GM13976 (cell line): ENCODE measurements around the gene STMN1.
A peak's percentile ranks its signal among the peaks of the same experiment; 100 is the strongest.

Experiments used
- DNase-seq: peaks from one replicate; pipeline ENCODE4 v3.0.0; 2012; ENCODE audit warnings: low spot score
- CTCF ChIP-seq: IDR thresholded peaks from 2 replicates; pipeline ENCODE4 v1.5.1; 2012; ENCODE audit warnings: borderline replicate concordance, mild to moderate bottlenecking; ENCODE audit not compliant: insufficient read depth; ENCODE audit errors: extremely low read depth, missing control alignments, control extremely low read depth
- in situ Hi-C: fragments of 300-500 bp; cut with MboI; formaldehyde crosslinking; loops from one replicate; pipeline ENCODE4 v1.12.0; 2022; ENCODE audit warnings: low sequenced_read_pairs, mixed read lengths, inconsistent platforms; ENCODE audit not compliant: unreplicated experiment

Gene STMN1

DNA sequence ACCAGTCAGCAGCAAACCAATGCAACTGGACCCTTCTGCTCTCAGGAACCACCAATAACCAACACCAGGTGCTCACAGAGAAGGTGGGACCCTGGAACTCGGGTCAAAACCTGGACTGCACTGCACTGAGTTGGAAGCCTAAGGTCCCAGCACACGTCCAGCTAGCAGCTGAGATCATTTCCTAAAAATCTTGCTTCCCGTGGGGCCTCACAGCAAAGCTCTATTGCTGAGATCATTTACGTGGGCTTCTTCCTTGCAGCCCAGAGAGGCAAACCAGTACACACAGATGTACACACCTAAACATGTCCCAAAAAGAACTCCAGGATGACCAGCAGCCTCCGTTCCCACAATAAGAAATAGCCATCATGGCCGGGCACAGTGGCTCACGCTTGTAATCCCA is 22.8 kb upstream of the STMN1 start:
- DNase-seq, result no peak
- in situ Hi-C loops, result no loop called here
- TF ChIP-seq CTCF, result no peak

DNA sequence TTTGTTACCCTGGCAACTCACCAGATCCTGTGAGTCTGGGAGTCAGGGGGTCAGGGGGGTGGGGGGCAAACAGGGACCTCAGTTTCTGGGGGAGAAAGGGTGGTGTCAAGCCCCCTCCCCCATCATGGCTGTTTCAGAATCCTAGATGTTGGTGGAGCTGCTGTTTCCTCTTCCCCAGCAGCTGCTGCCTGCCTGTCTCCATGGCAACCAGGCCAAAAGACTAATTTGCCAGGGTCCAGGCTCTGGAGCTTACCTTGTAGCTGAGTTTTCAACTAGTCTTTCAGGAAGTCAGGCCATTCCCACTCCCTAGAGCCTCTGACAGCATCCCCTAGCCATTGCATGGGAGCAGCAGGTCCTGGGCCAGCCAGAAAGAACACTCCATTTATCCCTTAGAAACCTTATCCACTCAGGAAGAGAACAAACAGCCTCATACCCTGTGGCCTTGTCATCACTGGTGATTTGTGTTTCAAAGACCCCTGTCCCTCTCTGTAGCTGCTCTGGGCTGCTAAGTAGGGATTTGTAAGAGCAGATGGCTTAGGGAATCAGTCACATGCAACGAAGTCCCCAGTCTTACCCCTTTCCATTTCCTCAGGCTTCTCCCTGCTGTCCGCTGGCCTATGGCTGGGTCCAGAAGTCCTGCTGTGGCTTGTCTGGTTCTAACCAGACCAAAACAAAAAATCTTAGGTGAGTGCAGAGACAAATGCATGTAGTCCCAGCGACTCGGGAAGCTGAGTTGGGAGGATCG is 21.5 kb upstream of the STMN1 start:
- TF ChIP-seq CTCF, result no peak
- in situ Hi-C loops, result no loop called here
- DNase-seq, result no peak

GRCh38 chr1:25926731-25927496 is 20.7 kb upstream of the STMN1 start:
- in situ Hi-C loops, result no loop called here
- DNase-seq, result no peak
- no peak for TF ChIP-seq CTCF

DNA sequence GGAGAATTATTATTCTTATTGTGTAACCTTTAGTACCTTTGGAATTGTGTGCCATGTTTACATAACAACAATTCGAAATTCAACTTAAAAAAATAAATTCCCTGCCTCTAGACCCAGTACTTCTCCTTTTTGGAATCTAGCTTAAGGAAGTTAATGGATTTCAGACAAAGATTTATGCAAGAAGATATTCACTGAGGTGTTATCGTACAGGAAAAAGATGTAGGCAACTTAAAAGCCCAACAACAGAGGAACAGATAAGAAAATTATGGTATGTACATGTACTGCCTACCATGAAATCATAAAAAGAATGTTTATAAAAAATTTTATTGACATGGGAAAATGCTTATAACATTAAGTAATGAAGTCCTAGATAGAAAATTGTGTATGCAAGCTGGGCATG is 18.2 kb upstream of the STMN1 start:
- in situ Hi-C loops, result no loop called here
- DNase-seq, result no peak
- TF ChIP-seq CTCF, result no peak

GRCh38 chr1:25922971-25923552 is 16.8 kb upstream of the STMN1 start:
- peak; percentile 42 for DNase-seq
- in situ Hi-C loops, result no loop called here
- no peak for TF ChIP-seq CTCF

DNA sequence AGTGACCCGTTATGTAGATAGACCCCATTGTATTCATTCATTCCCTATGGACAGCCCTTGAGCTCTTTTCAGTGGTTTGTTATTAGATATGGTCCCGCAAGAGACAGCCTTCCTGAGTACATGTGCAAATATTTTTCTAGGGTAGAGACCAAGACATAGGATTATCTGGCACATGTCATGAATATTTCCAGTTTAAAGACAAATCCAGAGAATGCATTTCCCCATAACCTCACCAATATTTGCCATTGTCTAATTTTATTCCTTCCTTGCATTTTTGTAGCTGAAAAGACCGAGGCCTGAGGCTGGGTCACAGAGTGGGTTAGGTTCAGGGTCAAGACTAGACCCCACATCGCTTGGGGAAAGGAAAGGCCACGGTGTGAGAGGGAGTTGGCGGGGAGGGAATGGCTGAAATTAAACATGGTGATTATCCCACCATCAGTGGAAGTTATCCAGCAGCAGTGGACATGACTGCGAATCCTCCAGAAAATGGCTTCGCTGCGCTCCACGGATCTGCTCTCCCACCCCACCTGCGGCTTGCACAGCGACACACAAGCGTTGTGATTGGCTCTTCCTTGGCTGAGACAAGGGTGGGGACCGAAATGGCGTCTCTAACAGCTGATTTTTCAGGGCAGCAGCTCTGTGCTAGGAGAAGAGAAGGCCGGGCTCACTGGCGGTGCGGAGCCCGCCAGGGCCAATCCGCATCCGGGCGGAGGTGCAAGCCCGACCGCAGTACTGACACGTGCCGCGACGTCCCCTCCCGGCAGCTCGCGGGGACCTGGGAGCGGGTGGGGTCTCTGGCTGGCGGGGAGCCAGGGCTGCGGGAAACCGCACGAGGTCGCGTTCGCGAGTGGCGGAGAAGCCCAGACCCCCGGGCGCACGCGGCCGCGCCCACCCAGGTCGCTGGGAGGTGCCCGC is 16.1 kb upstream of the STMN1 start:
- DNase-seq, result peak; percentile 49
- in situ Hi-C loops, result no loop called here
- no peak for TF ChIP-seq CTCF
